ENCODE results near the gene GALNTL6. TPM values are rescaled to one million over a fixed set of nuclear protein-coding genes. Genes with fewer than 3 reads are reported as not detected.

The GALNTL6 gene
- total and polyA plus RNA-seq, 9 of the 15 experiments (the other 6 are each of a cell fraction or from before 2014, with no cell fraction given), result 0.18 to 0.50 (median 0.29) TPM

DNA sequence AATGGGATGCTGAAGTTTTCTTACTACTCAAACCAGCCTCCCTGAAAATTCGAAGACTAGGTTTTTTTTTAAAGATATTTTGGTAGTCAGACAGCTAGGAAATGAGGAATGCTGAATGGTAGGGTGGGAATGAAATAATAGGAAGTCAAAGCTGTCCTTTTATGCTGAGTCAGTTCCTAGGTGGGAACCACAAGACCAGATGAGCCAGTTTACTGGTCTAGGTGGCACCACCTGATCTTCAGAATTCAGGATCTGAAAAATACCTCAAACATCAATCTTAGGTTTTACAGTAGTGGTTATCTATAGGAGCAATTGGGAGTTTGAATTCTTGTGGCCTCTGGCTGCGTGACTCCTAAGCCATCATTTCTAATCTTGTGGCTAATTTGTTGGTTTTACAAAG, 1172.3 kb downstream of the GALNTL6 start:
- H3K27me3 ChIP-seq (ENCODE audit: control insufficient read depth in 2 of 2, insufficient read depth in 2 of 2, low read length in 2 of 2), result no peaks in the 10 kb centered on the region
- ATAC-seq (no peak), FAIRE-seq (no peak), DNase-seq (ENCODE audit: extremely low read depth in 1 of 4, low spot score in 3 of 4) (no peak)
- BruUV-seq (replicated peaks), result no TSS peak
- H4K20me1 ChIP-seq (replicated peaks; ENCODE audit: control insufficient read depth, insufficient read depth, low read length), result no peaks in the 10 kb centered on the region
- no peaks in the 10 kb centered on the region for H3K36me3 ChIP-seq (ENCODE audit: control insufficient read depth, insufficient read depth, low read length)
- H3K9ac ChIP-seq (ENCODE audit: insufficient read depth in 1 of 2, low read depth in 2 of 2, low read length in 2 of 2), result no peak overlapping the region
- H3K4me1 ChIP-seq (replicated peaks in 1 of 2; ENCODE audit: control insufficient read depth in 2 of 2, insufficient read depth in 2 of 2, low read length in 2 of 2), result no peaks in the 10 kb centered on the region
- CTCF ChIA-PET (ENCODE audit: low intra/inter-chr PET ratio), result interaction anchor here (0.5 kb wide), 1 partner anchor 93 kb away, joined by 8 read pairs; no protein-coding TSS in a partner anchor
- in situ Hi-C loops (cut with MboI) (no loop called here), intact Hi-C loops (cut with micrococcal nuclease) (no loop called here)
- H3K4me3 ChIP-seq, result no peak overlapping the region
- no peaks in the 10 kb centered on the region for H3K9me3 ChIP-seq (replicated peaks; ENCODE audit: control insufficient read depth, insufficient read depth, low read depth, low read length)
- H3K79me2 ChIP-seq (ENCODE audit: control insufficient read depth, insufficient read depth, low read length), result no peaks in the 10 kb centered on the region
- no peaks in the 10 kb centered on the region for H3K9me1 ChIP-seq (ENCODE audit: control insufficient read depth, insufficient read depth, low read length)
- no peak overlapping the region for H3K4me2 ChIP-seq (ENCODE audit: insufficient read depth, low read length)
- H2AFZ ChIP-seq (ENCODE audit: low read depth, low read length), result no peak overlapping the region
- 5% methylated on average over 2 of the region's 2 CpGs for WGBS (ENCODE audit: insufficient coverage, low coverage, missing lambda C conversion rate)
- POLR2A ChIA-PET, result no interaction called here
- no peak overlapping the region for H3K27ac ChIP-seq (ENCODE audit: extremely low read depth, low read depth, low read length)
- TF ChIP-seq CTCF (IDR thresholded peaks at IDR 0.05 in 2 of 3, conservative IDR thresholded peaks at IDR 0.05 in 1 of 3; ENCODE audit: insufficient read depth in 2 of 3, low read depth in 1 of 3, low read length in 3 of 3) (no peak), MAFF (IDR thresholded peaks at IDR 0.05; ENCODE audit: low read length) (peak; percentile 85), ZNF57 (CRISPR knock-in tag; IDR thresholded peaks at IDR 0.05) (no peak), ZNF316 (IDR thresholded peaks at IDR 0.05) (peak; percentile 91), MYC (IDR thresholded peaks at IDR 0.05; ENCODE audit: low read depth, low read length) (no peak), MYC (CRISPR knock-in tag; IDR thresholded peaks at IDR 0.05; ENCODE audit: borderline replicate concordance, low read depth) (no peak), E2F4 (CRISPR knock-in tag; IDR thresholded peaks at IDR 0.05; ENCODE audit: low read depth) (no peak), LARP7 (IDR thresholded peaks at IDR 0.05) (no peak), HSF4 (CRISPR knock-in tag; IDR thresholded peaks at IDR 0.05; ENCODE audit: borderline replicate concordance) (no peak)
- TF ChIP-seq, protein P1, sequence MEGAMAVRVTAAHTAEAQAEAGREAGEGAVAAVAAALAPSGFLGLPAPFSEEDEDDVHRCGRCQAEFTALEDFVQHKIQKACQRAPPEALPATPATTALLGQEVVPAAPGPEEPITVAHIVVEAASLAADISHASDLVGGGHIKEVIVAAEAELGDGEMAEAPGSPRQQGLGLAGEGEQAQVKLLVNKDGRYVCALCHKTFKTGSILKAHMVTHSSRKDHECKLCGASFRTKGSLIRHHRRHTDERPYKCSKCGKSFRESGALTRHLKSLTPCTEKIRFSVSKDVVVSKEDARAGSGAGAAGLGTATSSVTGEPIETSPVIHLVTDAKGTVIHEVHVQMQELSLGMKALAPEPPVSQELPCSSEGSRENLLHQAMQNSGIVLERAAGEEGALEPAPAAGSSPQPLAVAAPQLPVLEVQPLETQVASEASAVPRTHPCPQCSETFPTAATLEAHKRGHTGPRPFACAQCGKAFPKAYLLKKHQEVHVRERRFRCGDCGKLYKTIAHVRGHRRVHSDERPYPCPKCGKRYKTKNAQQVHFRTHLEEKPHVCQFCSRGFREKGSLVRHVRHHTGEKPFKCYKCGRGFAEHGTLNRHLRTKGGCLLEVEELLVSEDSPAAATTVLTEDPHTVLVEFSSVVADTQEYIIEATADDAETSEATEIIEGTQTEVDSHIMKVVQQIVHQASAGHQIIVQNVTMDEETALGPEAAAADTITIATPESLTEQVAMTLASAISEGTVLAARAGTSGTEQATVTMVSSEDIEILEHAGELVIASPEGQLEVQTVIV (CRISPR knock-in tag; IDR thresholded peaks at IDR 0.05; ENCODE audit: borderline replicate concordance), result no peak
- TF ChIP-seq, protein P2, sequence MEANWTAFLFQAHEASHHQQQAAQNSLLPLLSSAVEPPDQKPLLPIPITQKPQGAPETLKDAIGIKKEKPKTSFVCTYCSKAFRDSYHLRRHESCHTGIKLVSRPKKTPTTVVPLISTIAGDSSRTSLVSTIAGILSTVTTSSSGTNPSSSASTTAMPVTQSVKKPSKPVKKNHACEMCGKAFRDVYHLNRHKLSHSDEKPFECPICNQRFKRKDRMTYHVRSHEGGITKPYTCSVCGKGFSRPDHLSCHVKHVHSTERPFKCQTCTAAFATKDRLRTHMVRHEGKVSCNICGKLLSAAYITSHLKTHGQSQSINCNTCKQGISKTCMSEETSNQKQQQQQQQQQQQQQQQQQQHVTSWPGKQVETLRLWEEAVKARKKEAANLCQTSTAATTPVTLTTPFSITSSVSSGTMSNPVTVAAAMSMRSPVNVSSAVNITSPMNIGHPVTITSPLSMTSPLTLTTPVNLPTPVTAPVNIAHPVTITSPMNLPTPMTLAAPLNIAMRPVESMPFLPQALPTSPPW (CRISPR knock-in tag; IDR thresholded peaks at IDR 0.05), result no peak
- TF ChIP-seq, protein P3, sequence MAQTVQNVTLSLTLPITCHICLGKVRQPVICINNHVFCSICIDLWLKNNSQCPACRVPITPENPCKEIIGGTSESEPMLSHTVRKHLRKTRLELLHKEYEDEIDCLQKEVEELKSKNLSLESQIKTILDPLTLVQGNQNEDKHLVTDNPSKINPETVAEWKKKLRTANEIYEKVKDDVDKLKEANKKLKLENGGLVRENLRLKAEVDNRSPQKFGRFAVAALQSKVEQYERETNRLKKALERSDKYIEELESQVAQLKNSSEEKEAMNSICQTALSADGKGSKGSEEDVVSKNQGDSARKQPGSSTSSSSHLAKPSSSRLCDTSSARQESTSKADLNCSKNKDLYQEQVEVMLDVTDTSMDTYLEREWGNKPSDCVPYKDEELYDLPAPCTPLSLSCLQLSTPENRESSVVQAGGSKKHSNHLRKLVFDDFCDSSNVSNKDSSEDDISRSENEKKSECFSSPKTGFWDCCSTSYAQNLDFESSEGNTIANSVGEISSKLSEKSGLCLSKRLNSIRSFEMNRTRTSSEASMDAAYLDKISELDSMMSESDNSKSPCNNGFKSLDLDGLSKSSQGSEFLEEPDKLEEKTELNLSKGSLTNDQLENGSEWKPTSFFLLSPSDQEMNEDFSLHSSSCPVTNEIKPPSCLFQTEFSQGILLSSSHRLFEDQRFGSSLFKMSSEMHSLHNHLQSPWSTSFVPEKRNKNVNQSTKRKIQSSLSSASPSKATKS (CRISPR knock-in tag; IDR thresholded peaks at IDR 0.05), result no peak

Data from K562 (cell line).